ENCODE measurements around the gene ODF2.

DNA sequence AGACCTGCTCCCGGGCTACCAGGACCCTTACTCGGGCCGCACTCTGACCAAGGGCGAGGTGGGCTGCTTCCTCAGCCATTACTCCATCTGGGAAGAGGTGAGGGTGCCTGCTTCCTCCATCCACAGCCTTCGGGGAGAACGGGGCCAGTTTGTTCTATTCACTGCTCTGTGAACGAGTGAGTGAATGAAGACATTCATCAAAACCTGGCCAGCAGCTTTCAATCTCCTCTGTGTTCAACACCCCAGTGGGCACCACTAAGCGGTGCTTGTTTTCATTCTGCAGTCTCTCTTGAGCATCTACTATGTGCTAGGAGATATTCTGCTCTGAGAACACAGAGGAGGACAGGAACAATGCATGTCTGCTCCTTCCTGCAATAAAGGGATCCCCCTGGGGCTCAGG is 24.6 kb upstream of the ODF2 start:
- TF ChIP-seq, protein P1, sequence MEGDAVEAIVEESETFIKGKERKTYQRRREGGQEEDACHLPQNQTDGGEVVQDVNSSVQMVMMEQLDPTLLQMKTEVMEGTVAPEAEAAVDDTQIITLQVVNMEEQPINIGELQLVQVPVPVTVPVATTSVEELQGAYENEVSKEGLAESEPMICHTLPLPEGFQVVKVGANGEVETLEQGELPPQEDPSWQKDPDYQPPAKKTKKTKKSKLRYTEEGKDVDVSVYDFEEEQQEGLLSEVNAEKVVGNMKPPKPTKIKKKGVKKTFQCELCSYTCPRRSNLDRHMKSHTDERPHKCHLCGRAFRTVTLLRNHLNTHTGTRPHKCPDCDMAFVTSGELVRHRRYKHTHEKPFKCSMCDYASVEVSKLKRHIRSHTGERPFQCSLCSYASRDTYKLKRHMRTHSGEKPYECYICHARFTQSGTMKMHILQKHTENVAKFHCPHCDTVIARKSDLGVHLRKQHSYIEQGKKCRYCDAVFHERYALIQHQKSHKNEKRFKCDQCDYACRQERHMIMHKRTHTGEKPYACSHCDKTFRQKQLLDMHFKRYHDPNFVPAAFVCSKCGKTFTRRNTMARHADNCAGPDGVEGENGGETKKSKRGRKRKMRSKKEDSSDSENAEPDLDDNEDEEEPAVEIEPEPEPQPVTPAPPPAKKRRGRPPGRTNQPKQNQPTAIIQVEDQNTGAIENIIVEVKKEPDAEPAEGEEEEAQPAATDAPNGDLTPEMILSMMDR (conservative IDR thresholded peaks at IDR 0.05 in 1 of 2, IDR thresholded peaks at IDR 0.05 in 1 of 2; ENCODE audit: extremely low read depth in 1 of 2, insufficient read depth in 1 of 2, low read depth in 1 of 2, low read length in 2 of 2), result no peak
- TF ChIP-seq EZH2 (IDR thresholded peaks at IDR 0.05; ENCODE audit: borderline replicate concordance, low read length), result no peak

Data from mammary epithelial cell (primary cell).